Posterior cingulate gyrus (tissue), 11 donors: Measurements from ENCODE around the gene PHACTR3.

Source experiments
- DNase-seq, 10 donors: peaks; one replicate each; pipeline versions ENCODE4 v3.0.0 to v3.0.0-alpha.2; 2020 to 2021; ENCODE audit warnings: mixed read lengths in 3 of 10
- intact Hi-C: fragments of 100-400 bp; cut with DNase I; formaldehyde crosslinking; loops from one replicate; pipeline ENCODE4 v1.15.1; 2023

The PHACTR3 gene

GRCh38 chr20:59683181-59683580 is 78.8 kb downstream of the PHACTR3 start:
- intact Hi-C loops: no loop called here
- no peak for DNase-seq

DNA sequence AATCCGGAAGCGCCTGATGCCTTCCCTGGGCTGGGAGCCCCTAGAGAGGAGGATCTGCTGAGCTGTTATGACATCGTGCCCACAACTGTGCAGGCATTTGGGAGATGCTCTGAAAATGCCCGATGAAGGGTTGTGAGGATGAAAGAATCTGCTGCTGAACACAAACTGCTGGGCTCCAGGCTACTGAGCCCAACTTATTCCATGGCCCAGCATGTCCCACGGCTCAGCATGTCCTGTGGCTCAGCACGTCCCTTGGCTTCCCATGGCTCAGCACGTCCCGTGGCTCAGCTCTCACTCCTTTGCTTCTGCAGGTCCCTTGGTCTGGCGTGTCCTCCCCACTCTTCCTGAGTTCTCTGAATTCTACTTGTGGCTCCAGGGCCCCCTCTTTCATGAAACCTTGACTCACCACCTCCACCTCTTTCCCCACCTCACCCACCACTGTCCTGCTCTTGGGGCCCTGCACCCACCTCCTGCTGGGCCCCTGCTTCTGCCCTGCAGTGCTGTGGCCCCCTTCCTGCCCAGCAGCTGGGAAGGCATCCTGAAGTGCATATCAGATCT is 80.4 kb downstream of the PHACTR3 start:
- intact Hi-C loops: no loop called here
- peak in 1 of 10 donors; percentile 82 for DNase-seq

DNA sequence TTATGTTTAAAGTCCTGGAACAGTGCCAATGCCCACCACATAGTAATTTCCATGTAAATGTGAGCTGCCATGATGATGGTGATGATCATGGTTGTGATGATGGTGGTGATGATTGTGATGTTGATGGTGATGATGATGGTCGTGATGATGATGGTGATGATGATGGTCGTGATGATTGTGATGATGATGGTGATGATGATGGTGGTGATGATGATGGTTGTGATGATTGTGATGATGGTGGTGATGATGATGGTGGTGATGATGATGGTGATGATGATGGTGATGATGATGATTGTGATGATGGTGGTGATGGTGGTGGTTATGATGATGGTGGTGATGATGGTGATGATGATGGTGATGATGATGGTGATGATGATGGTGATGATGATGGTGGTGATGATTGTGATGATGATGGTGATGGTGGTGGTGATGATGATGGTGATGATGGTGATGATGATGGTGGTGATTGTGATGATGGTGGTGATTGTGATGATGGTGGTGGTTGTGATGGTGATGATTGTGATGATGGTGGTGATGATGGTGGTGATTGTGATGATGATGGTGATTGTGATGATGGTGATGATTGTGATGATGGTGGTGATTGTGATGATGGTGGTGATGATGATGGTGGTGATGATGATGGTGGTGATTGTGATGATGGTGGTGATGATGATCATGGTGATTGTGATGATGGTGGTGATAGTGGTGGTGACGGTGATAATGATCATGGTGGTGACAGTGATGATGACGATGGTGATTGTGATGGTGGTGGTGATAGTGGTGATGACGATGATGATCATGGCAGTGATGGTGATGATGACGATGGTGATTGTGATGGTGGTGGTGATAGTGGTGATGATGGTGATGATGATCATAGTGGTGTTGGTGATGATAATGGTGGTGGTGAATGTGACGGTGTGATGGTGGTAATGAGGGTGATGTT is 82.3 kb downstream of the PHACTR3 start:
- intact Hi-C loops: no loop called here
- DNase-seq: no peak

GRCh38 chr20:59688356-59688755 is 84.0 kb downstream of the PHACTR3 start:
- no peak for DNase-seq
- intact Hi-C loops: no loop called here

DNA sequence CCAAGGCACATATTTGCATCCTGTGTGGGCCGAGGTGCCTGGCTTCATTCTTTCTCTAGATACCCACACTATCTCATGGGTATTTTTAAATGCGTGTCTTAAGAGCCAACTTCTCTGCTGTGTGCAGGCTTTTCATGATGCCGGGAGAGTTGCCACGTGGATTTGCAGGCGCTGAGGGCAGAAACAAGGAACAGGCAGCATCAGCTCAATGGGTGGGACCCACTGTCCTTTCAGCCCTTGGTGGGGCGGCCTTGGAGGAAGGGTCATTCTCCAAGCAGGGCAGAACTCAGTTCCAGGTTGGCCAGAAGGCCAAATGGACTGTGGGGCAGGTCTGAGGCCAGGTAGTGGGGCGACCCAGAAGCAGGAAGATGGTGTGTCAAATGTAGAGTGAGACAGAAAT is 84.7 kb downstream of the PHACTR3 start:
- intact Hi-C loops: no loop called here
- peak in 8 of 10 donors; percentile 55 to 94 (median 76) for DNase-seq

DNA sequence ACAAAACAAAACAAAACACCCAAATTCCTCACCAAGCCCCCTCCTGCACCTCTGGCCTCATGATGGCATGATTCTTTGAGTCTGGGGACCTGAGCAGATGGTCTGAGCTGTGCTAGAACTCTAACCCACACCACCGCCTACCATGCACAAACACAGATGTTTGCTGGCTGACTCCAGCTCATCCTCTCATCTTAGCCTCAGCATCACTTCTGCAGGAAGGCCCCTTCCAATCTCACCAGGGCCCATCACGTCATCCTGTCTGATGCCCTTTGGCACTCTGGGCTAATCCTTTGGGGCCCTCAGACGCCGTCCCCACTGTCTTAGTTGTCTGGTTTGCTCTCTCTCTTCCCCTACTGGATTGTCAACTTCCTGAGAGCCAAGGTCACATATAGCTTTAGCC is 85.8 kb downstream of the PHACTR3 start:
- DNase-seq: no peak
- intact Hi-C loops: no loop called here

DNA sequence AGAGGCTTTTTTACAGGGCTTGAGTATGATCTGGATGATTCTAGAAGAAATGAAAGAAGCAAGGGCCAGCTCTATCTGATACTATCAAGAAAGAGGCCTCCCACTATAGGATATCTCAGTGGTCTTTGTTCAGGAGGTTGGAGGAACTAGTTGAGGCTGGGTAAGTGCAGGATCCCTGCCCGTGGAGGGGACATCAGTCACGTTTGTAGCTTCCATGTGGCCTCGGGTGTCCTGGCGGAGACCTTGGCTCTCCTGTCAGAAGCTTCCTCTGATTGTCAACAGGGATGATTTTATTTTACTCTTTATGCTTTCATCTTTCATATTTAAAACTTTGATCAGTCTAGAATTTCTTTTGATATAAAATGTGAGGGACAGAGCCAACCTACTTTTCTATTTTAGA is 86.6 kb downstream of the PHACTR3 start:
- DNase-seq: no peak
- intact Hi-C loops: no loop called here

DNA sequence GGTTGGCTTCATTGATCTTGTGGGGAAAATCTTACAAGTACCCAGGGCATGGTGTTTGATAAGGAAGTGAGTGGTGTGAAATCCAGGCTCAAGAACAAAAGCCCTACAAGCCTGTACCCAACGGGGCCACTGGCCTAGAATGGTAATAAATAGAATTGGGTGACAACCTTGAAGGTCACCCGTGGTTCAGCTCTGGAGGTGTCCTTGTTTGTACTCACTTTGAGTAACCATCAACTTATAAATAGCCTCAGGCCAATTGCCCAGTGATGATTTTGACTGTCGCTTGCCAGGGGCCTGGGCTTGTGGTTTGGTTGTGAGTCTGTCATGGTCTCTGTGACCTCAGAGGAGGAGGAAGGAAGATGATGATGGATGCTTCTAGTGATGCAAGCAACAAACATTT is 87.8 kb downstream of the PHACTR3 start:
- no peak for DNase-seq
- intact Hi-C loops: no loop called here

DNA sequence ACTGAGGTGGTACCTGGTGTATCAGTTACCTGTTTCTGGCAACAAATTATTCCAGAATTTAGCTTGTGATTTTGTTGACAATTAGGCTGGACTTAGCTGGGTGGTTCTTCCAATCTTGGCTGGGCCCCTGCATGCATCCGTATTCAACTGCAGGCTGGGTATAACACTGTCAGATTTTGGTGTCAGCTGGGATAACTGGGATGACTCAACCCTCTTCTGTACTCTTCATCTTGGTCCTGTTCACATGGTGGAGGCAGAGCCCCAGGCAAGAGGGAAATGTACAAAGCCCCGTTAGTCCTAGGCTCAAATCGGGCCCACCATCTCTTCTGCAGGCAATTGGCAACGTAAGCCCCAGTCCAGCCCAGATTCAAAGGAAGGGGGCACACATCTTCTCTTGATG is 89.2 kb downstream of the PHACTR3 start:
- DNase-seq: no peak
- intact Hi-C loops: no loop called here

DNA sequence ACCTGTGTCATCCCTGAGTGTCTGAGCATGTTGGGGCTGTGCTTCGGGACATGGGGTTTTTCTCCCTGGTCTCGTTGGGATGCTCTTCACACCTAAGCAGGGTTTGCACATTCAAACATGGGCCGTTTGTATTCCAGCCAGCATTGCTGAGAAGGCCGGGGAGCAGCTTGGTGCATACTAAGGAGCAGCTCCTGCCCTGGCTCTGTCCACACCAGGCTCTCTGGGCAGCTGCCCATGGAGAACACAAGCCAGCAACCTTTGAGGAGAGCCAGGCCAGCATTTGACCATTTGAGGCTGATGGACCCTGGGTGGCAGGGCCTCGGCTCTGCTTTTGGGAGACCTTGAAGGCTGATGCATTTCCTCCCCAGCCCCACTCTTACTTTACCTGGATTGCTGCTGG is 92.1 kb downstream of the PHACTR3 start:
- intact Hi-C loops: no loop called here
- DNase-seq: peak in 6 of 10 donors; percentile 38 to 88 (median 61)

GRCh38 chr20:59697068-59697467 is 92.7 kb downstream of the PHACTR3 start:
- intact Hi-C loops: no loop called here
- DNase-seq: no peak

DNA sequence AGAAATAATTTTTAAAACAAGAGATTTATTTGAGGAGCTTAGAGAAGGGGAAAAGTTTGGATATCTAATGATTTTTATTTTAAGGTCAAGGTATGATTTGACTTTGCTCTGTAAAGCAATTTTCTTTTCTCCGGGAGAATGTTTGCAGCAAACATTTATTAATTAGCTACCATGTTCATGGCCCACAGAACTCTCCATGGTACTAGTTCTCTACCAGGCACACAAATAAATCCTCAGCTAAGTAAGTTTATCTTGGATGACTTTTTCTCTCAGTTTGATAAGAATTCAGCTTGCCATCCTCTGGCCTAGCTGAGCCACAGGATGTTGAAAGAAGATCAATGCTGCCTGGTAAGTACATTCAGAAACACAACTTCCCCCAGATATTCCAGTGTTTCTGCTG is 94.3 kb downstream of the PHACTR3 start:
- DNase-seq: no peak
- intact Hi-C loops: no loop called here

DNA sequence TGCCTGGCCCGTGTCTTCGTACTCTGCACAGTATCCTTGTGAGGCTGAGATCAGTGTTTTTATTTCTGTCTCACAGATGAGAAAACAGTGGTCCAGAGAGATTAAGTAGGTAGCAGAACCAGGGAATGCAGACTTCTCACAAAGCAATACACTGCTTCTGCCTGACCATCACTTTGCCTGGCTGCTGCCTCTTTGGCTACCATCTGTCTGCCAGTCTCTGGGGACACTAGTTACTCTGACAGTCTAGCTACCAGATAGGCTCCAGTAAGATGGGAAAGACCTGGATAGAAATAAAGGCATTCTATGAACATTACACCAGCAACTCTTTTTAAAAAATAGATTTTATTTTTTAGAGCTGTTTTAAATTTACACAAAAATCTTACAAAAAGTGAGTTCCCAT is 96.9 kb downstream of the PHACTR3 start:
- intact Hi-C loops: no loop called here
- no peak for DNase-seq

DNA sequence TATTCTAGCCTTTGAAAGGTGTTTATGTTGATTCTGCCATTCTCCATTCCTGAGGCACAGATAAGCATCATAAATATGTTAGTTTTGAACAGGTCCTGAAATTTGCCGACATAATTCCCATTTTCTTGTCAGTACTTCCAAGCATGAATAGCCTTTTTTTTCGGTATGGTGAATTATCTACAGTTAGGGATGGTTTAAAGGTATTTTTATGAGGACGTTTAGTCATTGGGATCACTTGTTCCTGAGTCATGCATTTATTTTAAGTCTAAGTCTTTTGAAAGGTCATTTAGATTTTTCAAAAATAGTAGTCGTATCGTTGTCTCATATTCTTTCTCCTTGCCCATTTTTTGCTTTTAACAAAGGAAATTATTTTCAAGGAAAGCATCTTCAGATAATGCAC is 98.7 kb downstream of the PHACTR3 start:
- intact Hi-C loops: no loop called here
- no peak for DNase-seq

GRCh38 chr20:59705651-59706399 is 101.5 kb downstream of the PHACTR3 start:
- DNase-seq: no peak
- intact Hi-C loops: no loop called here

DNA sequence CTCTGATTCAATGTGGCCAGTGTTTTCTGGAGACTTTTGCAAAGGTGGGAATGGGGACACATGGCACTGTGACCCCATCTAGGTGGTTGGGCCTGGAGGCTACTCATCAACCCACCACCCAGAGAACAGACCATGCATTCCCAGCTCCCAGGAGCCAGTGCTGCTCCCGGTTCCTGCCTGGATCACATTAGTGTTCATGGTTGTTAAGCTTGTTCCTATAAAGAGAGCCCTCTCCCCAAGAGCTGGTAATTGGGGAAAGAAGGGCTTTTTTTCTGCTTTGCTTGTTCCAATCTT is 102.0 kb downstream of the PHACTR3 start:
- no peak for DNase-seq
- intact Hi-C loops: no loop called here

GRCh38 chr20:59708326-59708725 is 104.0 kb downstream of the PHACTR3 start:
- intact Hi-C loops: no loop called here
- DNase-seq: no peak

- DNase-seq: no peak
- intact Hi-C loops: no loop called here
Observed at GRCh38 chr20:59709636-59710035, 105.3 kb downstream of the PHACTR3 start.

DNA sequence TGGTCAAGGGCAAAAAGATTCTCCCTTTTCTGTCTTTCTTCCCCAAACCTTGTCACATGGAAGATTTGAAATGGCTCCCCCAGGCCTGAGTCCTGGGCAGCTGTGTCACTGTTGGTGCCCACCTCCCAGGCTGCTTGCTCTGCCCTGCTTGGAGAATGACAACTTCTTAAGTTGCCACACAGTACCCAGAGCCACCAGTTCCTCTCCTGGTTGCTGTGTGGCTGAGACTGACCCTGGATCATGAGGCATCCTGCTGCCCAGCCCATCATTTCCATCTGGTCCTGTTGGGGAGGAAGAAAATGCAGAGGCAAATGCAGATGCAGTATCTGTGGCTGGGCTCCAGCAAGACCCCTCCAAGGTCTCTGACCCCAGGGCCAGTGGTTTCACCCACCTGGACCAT is 113.7 kb downstream of the PHACTR3 start:
- no peak for DNase-seq
- intact Hi-C loops: no loop called here

- DNase-seq: peak in 3 of 10 donors; percentile 47 to 92 (median 59)
- intact Hi-C loops: no loop called here
Observed at GRCh38 chr20:59718751-59719150, 114.4 kb downstream of the PHACTR3 start.

DNA sequence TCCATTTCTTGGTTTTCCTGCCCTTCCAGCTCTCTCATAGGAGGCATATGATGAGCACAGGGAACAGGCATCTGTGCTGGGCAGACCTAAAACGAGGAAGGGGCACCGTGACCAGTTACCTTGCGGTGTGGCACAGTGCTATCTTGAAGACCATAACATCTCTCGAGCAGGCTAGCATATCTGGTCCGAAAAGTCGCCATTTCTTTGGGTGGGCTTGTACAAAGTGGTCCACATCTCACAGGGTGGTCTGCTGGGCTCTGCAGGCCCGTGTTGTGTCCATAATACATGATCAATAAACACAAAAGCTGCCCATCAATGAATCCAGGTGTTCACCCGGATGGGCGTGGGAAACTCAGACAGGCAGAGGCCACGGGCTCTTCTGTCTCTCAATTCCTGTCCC is 115.7 kb downstream of the PHACTR3 start:
- intact Hi-C loops: no loop called here
- peak in 1 of 10 donors; percentile 54 for DNase-seq

- DNase-seq: peak in 1 of 10 donors; percentile 43
- intact Hi-C loops: no loop called here
Observed at GRCh38 chr20:59721386-59721785, 117.0 kb downstream of the PHACTR3 start.
